ENCODE data around the gene POU5F1.

DNA sequence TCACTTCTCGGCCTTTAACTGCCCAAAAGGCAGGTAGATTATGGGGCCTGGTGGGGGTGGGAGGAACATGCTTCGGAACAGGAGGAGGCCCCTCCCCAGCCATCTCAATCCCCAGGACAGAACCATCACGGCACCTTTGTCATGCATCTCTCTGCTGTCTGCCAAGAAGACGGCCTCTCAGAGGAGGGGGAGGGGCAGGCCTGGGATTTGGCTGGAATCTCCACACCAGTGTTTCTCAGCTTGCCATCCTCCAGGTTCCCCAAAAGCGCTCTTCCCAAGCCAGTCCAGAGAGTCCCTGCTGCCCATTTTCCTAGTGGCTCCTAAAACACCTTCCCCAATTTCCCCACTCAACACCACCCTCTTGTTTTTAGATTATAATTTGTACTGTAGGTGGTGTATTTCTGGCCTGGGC, 2.5 kb upstream of the POU5F1 start:
- TF ChIP-seq POLR2A (IDR thresholded peaks at IDR 0.05) (no peak), POLR2AphosphoS5 (IDR thresholded peaks at IDR 0.05) (no peak), EP300 (IDR thresholded peaks at IDR 0.05) (no peak)
- TF ChIP-seq, protein P1, sequence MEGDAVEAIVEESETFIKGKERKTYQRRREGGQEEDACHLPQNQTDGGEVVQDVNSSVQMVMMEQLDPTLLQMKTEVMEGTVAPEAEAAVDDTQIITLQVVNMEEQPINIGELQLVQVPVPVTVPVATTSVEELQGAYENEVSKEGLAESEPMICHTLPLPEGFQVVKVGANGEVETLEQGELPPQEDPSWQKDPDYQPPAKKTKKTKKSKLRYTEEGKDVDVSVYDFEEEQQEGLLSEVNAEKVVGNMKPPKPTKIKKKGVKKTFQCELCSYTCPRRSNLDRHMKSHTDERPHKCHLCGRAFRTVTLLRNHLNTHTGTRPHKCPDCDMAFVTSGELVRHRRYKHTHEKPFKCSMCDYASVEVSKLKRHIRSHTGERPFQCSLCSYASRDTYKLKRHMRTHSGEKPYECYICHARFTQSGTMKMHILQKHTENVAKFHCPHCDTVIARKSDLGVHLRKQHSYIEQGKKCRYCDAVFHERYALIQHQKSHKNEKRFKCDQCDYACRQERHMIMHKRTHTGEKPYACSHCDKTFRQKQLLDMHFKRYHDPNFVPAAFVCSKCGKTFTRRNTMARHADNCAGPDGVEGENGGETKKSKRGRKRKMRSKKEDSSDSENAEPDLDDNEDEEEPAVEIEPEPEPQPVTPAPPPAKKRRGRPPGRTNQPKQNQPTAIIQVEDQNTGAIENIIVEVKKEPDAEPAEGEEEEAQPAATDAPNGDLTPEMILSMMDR (IDR thresholded peaks at IDR 0.05) = no peak
